H9 (cell line): Measurements from ENCODE around the gene ASF1B. TPM values are rescaled to one million over a fixed set of nuclear protein-coding genes. Genes with fewer than 3 reads are reported as not detected.

ENCODE experiments used
- DNase-seq: peaks from one replicate; pipeline ENCODE4 v3.0.0-alpha.2; 2017
- H2AFZ ChIP-seq: one replicate; pipeline ENCODE4 v1.6.1; 2013; ENCODE audit warnings: mild to moderate bottlenecking, low read length, control low read depth, moderate library complexity
- H2AK5ac ChIP-seq: 2 replicates; pipeline ENCODE4 v1.6.1; 2013; ENCODE audit warnings: low read length, control low read depth, mixed read lengths; ENCODE audit not compliant: insufficient read length
- H2BK120ac ChIP-seq: one replicate; pipeline ENCODE4 v1.6.1; 2013; ENCODE audit warnings: low read depth, mild to moderate bottlenecking, low read length, control low read depth, inconsistent platforms; ENCODE audit not compliant: poor library complexity, severe bottlenecking
- H2BK12ac ChIP-seq: 2 replicates; pipeline ENCODE4 v1.6.1; 2013; ENCODE audit warnings: low read length, control low read depth, mixed read lengths, low read depth; ENCODE audit not compliant: insufficient read length
- H2BK15ac ChIP-seq: 2 replicates; pipeline ENCODE4 v1.6.1; 2013; ENCODE audit warnings: low read depth, low read length, control low read depth
- H2BK20ac ChIP-seq: one replicate; pipeline ENCODE4 v1.6.1; 2013; ENCODE audit warnings: low read depth, mild to moderate bottlenecking, low read length, control low read depth, inconsistent platforms; ENCODE audit not compliant: poor library complexity, severe bottlenecking
- H2BK5ac ChIP-seq: 2 replicates; pipeline ENCODE4 v1.6.1; 2013; ENCODE audit warnings: low read length, control low read depth, mixed read lengths; ENCODE audit not compliant: insufficient read length
- H3K14ac ChIP-seq: 2 replicates; pipeline ENCODE4 v1.6.1; 2013; ENCODE audit warnings: low read length, control low read depth; ENCODE audit not compliant: insufficient read depth
- H3K18ac ChIP-seq: 2 replicates; pipeline ENCODE4 v1.6.1; 2013; ENCODE audit warnings: low read depth, mild to moderate bottlenecking, mixed read lengths, low read length, control low read depth; ENCODE audit not compliant: insufficient read length
- H3K23ac ChIP-seq: 2 replicates; pipeline ENCODE4 v1.6.1; 2013; ENCODE audit warnings: low read length, control low read depth, mixed read lengths, low read depth; ENCODE audit not compliant: insufficient read length
- H3K23me2 ChIP-seq: 2 replicates; pipeline ENCODE4 v1.6.1; 2013; ENCODE audit warnings: low read depth, mild to moderate bottlenecking, mixed read lengths, low read length, control low read depth; ENCODE audit not compliant: insufficient read length, poor library complexity, severe bottlenecking
- H3K27ac ChIP-seq: 2 replicates; pipeline ENCODE4 v1.5.1; 2013; ENCODE audit warnings: low read length, control low read depth, mixed read lengths, low read depth; ENCODE audit not compliant: insufficient read length
- H3K27me3 ChIP-seq: 2 replicates; pipeline ENCODE4 v1.6.1; 2013; ENCODE audit warnings: low read length, control low read depth, inconsistent platforms; ENCODE audit not compliant: insufficient read depth
- H3K4ac ChIP-seq: 2 replicates; pipeline ENCODE4 v1.6.1; 2013; ENCODE audit warnings: low read depth, mild to moderate bottlenecking, control low read depth, inconsistent platforms, low read length, moderate library complexity
- H3K4me1 ChIP-seq: 2 replicates; pipeline ENCODE4 v1.6.1; 2013; ENCODE audit warnings: low read length, control low read depth, inconsistent platforms; ENCODE audit not compliant: insufficient read depth
- H3K4me2 ChIP-seq: 2 replicates; pipeline ENCODE4 v1.6.1; 2013; ENCODE audit warnings: low read length, control low read depth, mixed read lengths; ENCODE audit not compliant: insufficient read length, insufficient read depth
- H3K56ac ChIP-seq: 2 replicates; pipeline ENCODE4 v1.6.1; 2013; ENCODE audit warnings: low read depth, mild to moderate bottlenecking, mixed read lengths, low read length, control low read depth; ENCODE audit not compliant: insufficient read length
- H3K79me1 ChIP-seq: 2 replicates; pipeline ENCODE4 v1.6.1; 2013; ENCODE audit warnings: low read depth, mild to moderate bottlenecking, moderate library complexity, low read length, control low read depth, inconsistent platforms; ENCODE audit not compliant: insufficient read depth, poor library complexity, severe bottlenecking
- H3K79me2 ChIP-seq: 2 replicates; pipeline ENCODE4 v1.6.1; 2013; ENCODE audit warnings: low read length, control low read depth, inconsistent platforms; ENCODE audit not compliant: insufficient read depth
- H3K9ac ChIP-seq: 2 replicates; pipeline ENCODE4 v1.6.1; 2013; ENCODE audit warnings: low read length, control low read depth, mixed read lengths; ENCODE audit not compliant: insufficient read length; ENCODE audit errors: extremely low read depth
- H3K9me3 ChIP-seq: one replicate; pipeline ENCODE4 v1.6.1; 2013; ENCODE audit warnings: low read depth, low read length, inconsistent platforms; ENCODE audit not compliant: control insufficient read depth
- H3T11ph ChIP-seq: one replicate; pipeline ENCODE4 v1.6.1; 2013; ENCODE audit warnings: mild to moderate bottlenecking, low read length, control low read depth, inconsistent platforms
- H4K20me1 ChIP-seq: one replicate; pipeline ENCODE4 v1.6.1; 2013; ENCODE audit not compliant: control insufficient read depth, insufficient read length, insufficient read depth
- H4K5ac ChIP-seq: 2 replicates; pipeline ENCODE4 v1.6.1; 2013; ENCODE audit warnings: low read depth, mild to moderate bottlenecking, mixed read lengths, low read length, control low read depth; ENCODE audit not compliant: insufficient read length
- H4K8ac ChIP-seq: replicated peaks from 2 replicates; pipeline ENCODE4 v1.6.1; 2013; ENCODE audit warnings: low read length, control low read depth, mixed read lengths, low read depth; ENCODE audit not compliant: insufficient read length
- H4K91ac ChIP-seq: 2 replicates; pipeline ENCODE4 v1.6.1; 2013; ENCODE audit warnings: low read depth, mild to moderate bottlenecking, moderate library complexity, mixed read lengths, low read length, control low read depth; ENCODE audit not compliant: insufficient read length
- H3K27ac Mint-ChIP-seq, 3 experiments: 2 replicates in 2 of 3; 3 replicates in 1 of 3; pipeline ENCODE4 v1.8.0; 2020 to 2021; ENCODE audit warnings: mixed read lengths in 3 of 3, mild to moderate bottlenecking in 1 of 3, moderate library complexity in 1 of 3
- H3K27me3 Mint-ChIP-seq: 2 replicates; pipeline ENCODE4 v1.8.0; 2021; ENCODE audit warnings: low read depth, mild to moderate bottlenecking, moderate library complexity, mixed read lengths
- H3K36me3 Mint-ChIP-seq, 3 experiments: 2 replicates in 2 of 3; 3 replicates in 1 of 3; pipeline ENCODE4 v1.8.0; 2020 to 2021; ENCODE audit warnings: low read depth in 3 of 3, mixed read lengths in 3 of 3; ENCODE audit not compliant: insufficient read depth in 1 of 3
- H3K4me1 Mint-ChIP-seq, 2 experiments: 2 replicates each; pipeline ENCODE4 v1.8.0; 2020; ENCODE audit warnings: mixed read lengths in 2 of 2
- H3K4me3 Mint-ChIP-seq, 2 experiments: 2 replicates in 1 of 2; 3 replicates in 1 of 2; pipeline ENCODE4 v1.8.0; 2020 to 2021; ENCODE audit warnings: mild to moderate bottlenecking in 2 of 2, mixed read lengths in 2 of 2, moderate library complexity in 1 of 2
- H3K9me3 Mint-ChIP-seq, 2 experiments: 2 replicates in 1 of 2; 3 replicates in 1 of 2; pipeline ENCODE4 v1.8.0; 2020; ENCODE audit warnings: mild to moderate bottlenecking in 2 of 2, mixed read lengths in 2 of 2, moderate library complexity in 1 of 2
- CTCF ChIP-seq: fragments of 200-600 bp; sonication (generic); conservative IDR thresholded peaks from 3 replicates; pipeline ENCODE4 v1.8.0; 2021; ENCODE audit warnings: antibody characterized with exemption, mild to moderate bottlenecking
- WGBS: extraction: QIAGEN DNeasy Blood & Tissue Kit; methylation state at CpG from one replicate; pipeline ENCODE4 v1.1.7; 2013; ENCODE audit warnings: missing lambda C conversion rate, low lambda C conversion rate, mixed read lengths; ENCODE audit not compliant: insufficient read length; ENCODE audit errors: extremely low coverage; 5-methylcytosine and 5-hydroxymethylcytosine counted together
- total RNA-seq: library from RNA; stranded (reverse); gene quantifications from 2 replicates; pipeline ENCODE4 v1.2.1, GENCODE V29; 2021

The ASF1B gene
- total RNA-seq, 1 experiment from 2014 or later: 46.6 TPM

GRCh38 chr19:14106840-14107239 is 29.5 kb downstream of the ASF1B start:
- Histone ChIP-seq H3K4me2 (no peak overlapping the region), H2AFZ (no peak overlapping the region), H3T11ph (no peak overlapping the region), H4K91ac (no peak overlapping the region), H3K9ac (no peak overlapping the region), H3K23me2 (no peaks in the 10 kb centered on the region), H3K18ac (no peak overlapping the region), H3K27me3 (no peaks in the 10 kb centered on the region), H3K4me1 (no peaks in the 10 kb centered on the region), H4K8ac (no peak overlapping the region), H2BK20ac (no peak overlapping the region), H3K4ac (no peak overlapping the region), H4K5ac (no peak overlapping the region), H3K14ac (no peak overlapping the region), H3K23ac (no peak overlapping the region), H3K79me2 (no peaks in the 10 kb centered on the region), H3K9me3 (no peaks in the 10 kb centered on the region), H2BK120ac (no peak overlapping the region), H2BK12ac (no peak overlapping the region), H2AK5ac (no peak overlapping the region), H2BK5ac (no peak overlapping the region), H2BK15ac (no peak overlapping the region), H3K79me1 (no peaks in the 10 kb centered on the region), H4K20me1 (no peaks in the 10 kb centered on the region), H3K56ac (no peak overlapping the region), H3K27ac (no peak overlapping the region)
- Mint-ChIP-seq H3K9me3 (no peaks in the 10 kb centered on the region), H3K27ac (peak overlapping the region in 1 of 3 experiments; percentile 83; a peak in 1 of 7 replicates), H3K27me3 (no peaks in the 10 kb centered on the region), H3K36me3 (peaks cover 2 to 16% (median 3%) of the 10 kb centered on the region in 3 experiments; a peak in 3 of 7 replicates), H3K4me3 (no peak overlapping the region), H3K4me1 (peaks cover 3% of the 10 kb centered on the region in 2 experiments; a peak in 2 of 4 replicates)
- no peak; the same call in 2 of the 3 replicates for TF ChIP-seq CTCF
- no peak for DNase-seq
- no CpG with 5 or more reads among the region's 16 CpGs for WGBS
